Measurements from ENCODE around the gene CCDC154. TPM values are rescaled to one million over a fixed set of nuclear protein-coding genes. Genes with fewer than 3 reads are reported as not detected.

CCDC154 gene
- total and polyA plus RNA-seq, 10 of the 15 experiments (the other 5 are each of a cell fraction or from before 2014, with no cell fraction given) = 0.06 to 0.26 (median 0.25) TPM; not detected in 7

DNA sequence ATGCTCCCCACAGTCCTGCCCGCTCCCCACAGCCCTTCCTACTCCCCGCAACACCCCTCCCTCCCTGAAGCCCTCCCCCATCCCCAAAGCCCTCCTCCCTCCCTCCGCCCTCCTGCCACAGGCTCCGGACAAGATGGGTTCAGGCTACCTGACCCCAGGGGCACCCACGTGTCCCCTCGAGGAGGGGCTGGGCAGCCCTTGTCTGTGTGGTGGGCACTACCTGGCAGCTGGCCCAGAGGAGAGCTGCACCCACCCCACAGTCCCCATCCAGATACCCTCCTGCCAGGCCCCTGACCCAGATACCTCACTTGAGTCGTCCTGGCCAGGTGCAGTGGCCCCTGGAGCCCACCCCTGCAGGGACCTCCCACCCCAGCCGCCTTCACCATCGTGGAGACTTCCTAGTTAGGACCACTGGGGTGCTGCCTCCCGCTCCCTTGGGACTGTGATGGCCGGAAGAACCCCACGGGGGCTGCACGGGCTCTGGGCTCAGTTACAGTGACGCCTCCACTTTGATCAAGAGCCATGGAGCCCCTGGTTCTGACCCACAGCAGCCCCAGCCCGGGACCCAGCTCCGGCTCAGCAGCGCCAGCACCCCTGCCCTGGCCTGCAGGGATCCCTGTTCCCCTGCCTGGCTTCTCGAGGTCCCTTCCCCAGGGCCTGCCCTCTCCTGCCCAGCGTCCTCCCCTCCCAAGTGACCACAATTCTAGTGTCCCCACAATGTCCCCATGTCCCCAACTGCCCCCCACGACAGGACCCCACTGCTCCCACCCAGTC lies 12.7 kb downstream of the CCDC154 start:
- H3K79me2 ChIP-seq (ENCODE audit: control insufficient read depth, insufficient read depth, low read length) = no peaks in the 10 kb centered on the region
- ATAC-seq (no peak), DNase-seq (ENCODE audit: low read depth, low spot score) (no peak), FAIRE-seq (no peak)
- H3K9me3 ChIP-seq (replicated peaks; ENCODE audit: control insufficient read depth, insufficient read depth, low read length) = no peaks in the 10 kb centered on the region
- ChIA-PET SMC1A (ENCODE audit: uncharacterized antibody, unreplicated experiment) (no interaction called here), CTCF (interaction anchor here (0.6 kb wide), 1 partner anchor 102 kb away, joined by 3 read pairs; no protein-coding TSS in a partner anchor), POLR2A (no interaction called here), RAD21 (ENCODE audit: unreplicated experiment) (no interaction called here)
- no peak overlapping the region for H2AFZ ChIP-seq (ENCODE audit: control insufficient read depth, low read depth, low read length)
- H3K36me3 ChIP-seq (ENCODE audit: control insufficient read depth in 2 of 2, insufficient read depth in 2 of 2, low read length in 1 of 2) = no peaks in the 10 kb centered on the region
- 27% methylated on average over 17 of the region's 20 CpGs for WGBS (ENCODE audit: insufficient coverage, insufficient replicate concordance, low lambda C conversion rate, missing lambda C conversion rate)
- in situ Hi-C loops (cut with MboI) = no loop called here
- H3K4me3 ChIP-seq = no peak overlapping the region
- intact Hi-C loops (cut with micrococcal nuclease; ENCODE audit: unreplicated experiment) = no loop called here
- BruUV-seq (replicated peaks) = no TSS peak
- H3K4me2 ChIP-seq (ENCODE audit: control insufficient read depth, insufficient read depth) = no peak overlapping the region
- no peak for TF ChIP-seq HDGF (IDR thresholded peaks at IDR 0.05)
- TF ChIP-seq TCF3 (IDR thresholded peaks at IDR 0.05; ENCODE audit: borderline replicate concordance, insufficient read depth, low read depth, low read length) = no peak
- TF ChIP-seq TCF12 (IDR thresholded peaks at IDR 0.05; ENCODE audit: low read depth, low read length) = no peak
- TF ChIP-seq BCL3 (IDR thresholded peaks at IDR 0.05; ENCODE audit: borderline replicate concordance, insufficient read depth, low read depth, low read length, poor library complexity, severe bottlenecking) = no peak
- peaks cover 0 to 10% of the 10 kb centered on the region in 2 experiments for H3K27me3 ChIP-seq (replicated peaks in 1 of 2; ENCODE audit: control insufficient read depth in 2 of 2, insufficient read depth in 2 of 2, low read length in 1 of 2)
- H3K9ac ChIP-seq (ENCODE audit: control insufficient read depth, insufficient read depth, low read length) = no peak overlapping the region
- no peaks in the 10 kb centered on the region for H3K4me1 ChIP-seq (ENCODE audit: control insufficient read depth, insufficient read depth, low read length)
- H3K27ac ChIP-seq (ENCODE audit: control insufficient read depth, insufficient read depth) = no peak overlapping the region
- no peaks in the 10 kb centered on the region; the same call in 1 of the 2 replicates for H4K20me1 ChIP-seq (ENCODE audit: control insufficient read depth, insufficient read depth)

Data from GM12878 (cell line).